Measurements from ENCODE around the gene EIPR1. TPM values are rescaled to one million over a fixed set of nuclear protein-coding genes. Genes with fewer than 3 reads are reported as not detected.
A peak's percentile ranks its signal among the peaks of the same experiment; 100 is the strongest.
"Not testable (repeated sequence)": the region's sequence is repeated elsewhere in the genome, so short reads cannot be mapped to it uniquely, and the experiment has no call there.

The EIPR1 gene
- total and polyA plus RNA-seq, 10 of the 15 experiments (the other 5 are each of a cell fraction or from before 2014, with no cell fraction given) = 23.6 to 61.2 (median 42.2) TPM

GRCh38 chr2:3180909-3181221 is 196.8 kb downstream of the EIPR1 start:
- in situ Hi-C loops (cut with MboI); H3K4me2 ChIP-seq (ENCODE audit: control insufficient read depth, insufficient read depth); RAD21 ChIA-PET (ENCODE audit: unreplicated experiment); H4K20me1 ChIP-seq (ENCODE audit: control insufficient read depth, insufficient read depth); H3K27me3 ChIP-seq (replicated peaks in 1 of 2; ENCODE audit: control insufficient read depth in 2 of 2, insufficient read depth in 2 of 2, low read length in 1 of 2); FAIRE-seq; intact Hi-C loops (cut with micrococcal nuclease; ENCODE audit: unreplicated experiment); H3K9me3 ChIP-seq (replicated peaks; ENCODE audit: control insufficient read depth, insufficient read depth, low read length); H3K4me1 ChIP-seq (ENCODE audit: control insufficient read depth, insufficient read depth, low read length); CTCF ChIA-PET; H3K79me2 ChIP-seq (ENCODE audit: control insufficient read depth, insufficient read depth, low read length); BruUV-seq (replicated peaks); H3K4me3 ChIP-seq; H3K9ac ChIP-seq (ENCODE audit: control insufficient read depth, insufficient read depth, low read length); H2AFZ ChIP-seq (ENCODE audit: control insufficient read depth, low read depth, low read length); POLR2A ChIA-PET; DNase-seq (ENCODE audit: low read depth, low spot score); SMC1A ChIA-PET (ENCODE audit: uncharacterized antibody, unreplicated experiment); H3K36me3 ChIP-seq (ENCODE audit: control insufficient read depth in 2 of 2, insufficient read depth in 2 of 2, low read length in 1 of 2); H3K27ac ChIP-seq (ENCODE audit: control insufficient read depth, insufficient read depth); ATAC-seq: not testable (repeated sequence)
- TF ChIP-seq PBX3 (IDR thresholded peaks at IDR 0.05; ENCODE audit: insufficient replicate concordance, low read depth, low read length) = peak; percentile 12
- 80% methylated on average over 30 of the region's 30 CpGs for WGBS (ENCODE audit: insufficient coverage, insufficient replicate concordance, low lambda C conversion rate, missing lambda C conversion rate)

- Histone ChIP-seq H3K79me2 (ENCODE audit: control insufficient read depth, insufficient read depth, low read length) (no peaks in the 10 kb centered on the region), H3K27ac (ENCODE audit: control insufficient read depth, insufficient read depth) (no peak overlapping the region), H3K36me3 (ENCODE audit: control insufficient read depth in 2 of 2, insufficient read depth in 2 of 2, low read length in 1 of 2) (peaks cover 0 to 3% of the 10 kb centered on the region in 2 experiments; a peak in 1 of 4 replicates), H2AFZ (ENCODE audit: control insufficient read depth, low read depth, low read length) (no peak overlapping the region), H3K9me3 (replicated peaks; ENCODE audit: control insufficient read depth, insufficient read depth, low read length) (peaks cover 4% of the 10 kb centered on the region; the same call in 2 of the 3 replicates), H3K27me3 (replicated peaks in 1 of 2; ENCODE audit: control insufficient read depth in 2 of 2, insufficient read depth in 2 of 2, low read length in 1 of 2) (no peaks in the 10 kb centered on the region), H3K9ac (ENCODE audit: control insufficient read depth, insufficient read depth, low read length) (no peak overlapping the region), H4K20me1 (ENCODE audit: control insufficient read depth, insufficient read depth) (no peaks in the 10 kb centered on the region), H3K4me1 (ENCODE audit: control insufficient read depth, insufficient read depth, low read length) (no peaks in the 10 kb centered on the region), H3K4me3 (no peak overlapping the region), H3K4me2 (ENCODE audit: control insufficient read depth, insufficient read depth) (no peak overlapping the region)
- ATAC-seq = no peak
- intact Hi-C loops (cut with micrococcal nuclease; ENCODE audit: unreplicated experiment) (no loop called here), in situ Hi-C loops (cut with MboI) (no loop called here)
- TF ChIP-seq ZNF207 (IDR thresholded peaks at IDR 0.05; ENCODE audit: borderline replicate concordance) (no peak), SP1 (IDR thresholded peaks at IDR 0.05; ENCODE audit: low read depth, low read length) (no peak)
- ChIA-PET POLR2A (no interaction called here), SMC1A (ENCODE audit: uncharacterized antibody, unreplicated experiment) (no interaction called here), RAD21 (ENCODE audit: unreplicated experiment) (no interaction called here), CTCF (no interaction called here)
- no peak for DNase-seq (ENCODE audit: low read depth, low spot score)
- BruUV-seq (replicated peaks) = no TSS peak
- FAIRE-seq = peak; percentile 98
- WGBS (ENCODE audit: insufficient coverage, insufficient replicate concordance, low lambda C conversion rate, missing lambda C conversion rate) = 83% methylated on average over 50 of the region's 50 CpGs
Observed at GRCh38 chr2:3180082-3180908, 197.3 kb downstream of the EIPR1 start.
